OCI-LY7 (cell line): ENCODE data around the gene STING1.

Experiments used
- EZH2phosphoT487 ChIP-seq: fragments of 200-600 bp; sonication (generic); IDR thresholded peaks from 2 replicates; pipeline ENCODE4 v1.6.1; 2018; ENCODE audit warnings: low read depth, borderline replicate concordance, mild to moderate bottlenecking, mixed run types, antibody characterized with exemption, low read length, moderate library complexity, mixed read lengths
- TF ChIP-seq, protein P1 (sequence below): fragments of 200-600 bp; sonication (generic); conservative IDR thresholded peaks from 2 replicates; pipeline ENCODE4 v1.5.1; 2014; ENCODE audit warnings: mild to moderate bottlenecking, antibody characterized with exemption, low read length, moderate library complexity, mixed read lengths

DNA sequence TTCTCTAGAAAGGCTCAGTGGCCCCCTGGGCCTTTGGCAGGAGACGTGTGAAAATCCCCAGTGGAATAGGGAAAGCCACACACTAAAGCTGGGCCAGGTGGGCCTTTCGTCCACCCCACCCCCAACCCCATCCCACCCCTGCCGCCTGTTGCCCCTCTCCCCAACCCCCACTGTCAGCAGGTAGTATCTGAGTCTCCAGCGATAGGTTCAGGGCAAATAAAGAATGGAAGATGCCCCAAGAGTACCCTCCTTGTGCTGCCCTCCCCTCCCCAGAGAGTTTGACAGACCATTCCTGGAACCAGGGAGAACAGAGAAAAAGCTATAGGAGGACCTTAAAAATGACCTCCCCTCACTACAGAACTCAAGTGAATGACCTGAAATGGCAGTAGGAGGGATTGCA, 41.9 kb upstream of the STING1 start:
- TF ChIP-seq, protein P1, sequence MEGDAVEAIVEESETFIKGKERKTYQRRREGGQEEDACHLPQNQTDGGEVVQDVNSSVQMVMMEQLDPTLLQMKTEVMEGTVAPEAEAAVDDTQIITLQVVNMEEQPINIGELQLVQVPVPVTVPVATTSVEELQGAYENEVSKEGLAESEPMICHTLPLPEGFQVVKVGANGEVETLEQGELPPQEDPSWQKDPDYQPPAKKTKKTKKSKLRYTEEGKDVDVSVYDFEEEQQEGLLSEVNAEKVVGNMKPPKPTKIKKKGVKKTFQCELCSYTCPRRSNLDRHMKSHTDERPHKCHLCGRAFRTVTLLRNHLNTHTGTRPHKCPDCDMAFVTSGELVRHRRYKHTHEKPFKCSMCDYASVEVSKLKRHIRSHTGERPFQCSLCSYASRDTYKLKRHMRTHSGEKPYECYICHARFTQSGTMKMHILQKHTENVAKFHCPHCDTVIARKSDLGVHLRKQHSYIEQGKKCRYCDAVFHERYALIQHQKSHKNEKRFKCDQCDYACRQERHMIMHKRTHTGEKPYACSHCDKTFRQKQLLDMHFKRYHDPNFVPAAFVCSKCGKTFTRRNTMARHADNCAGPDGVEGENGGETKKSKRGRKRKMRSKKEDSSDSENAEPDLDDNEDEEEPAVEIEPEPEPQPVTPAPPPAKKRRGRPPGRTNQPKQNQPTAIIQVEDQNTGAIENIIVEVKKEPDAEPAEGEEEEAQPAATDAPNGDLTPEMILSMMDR: no peak
- no peak for TF ChIP-seq EZH2phosphoT487
